Glutamatergic neuron (in vitro differentiated cells): ENCODE data around the gene PNPLA3. TPM values are rescaled to one million over a fixed set of nuclear protein-coding genes. Genes with fewer than 3 reads are reported as not detected.

ENCODE experiments used
- DNase-seq: peaks from one replicate; pipeline ENCODE4 v3.0.0; 2022
- H3K27ac Mint-ChIP-seq: one replicate; pipeline ENCODE4 v1.8.0; 2020; ENCODE audit warnings: mild to moderate bottlenecking, mixed read lengths, inconsistent platforms; ENCODE audit not compliant: unreplicated experiment
- H3K27me3 Mint-ChIP-seq: one replicate; pipeline ENCODE4 v1.8.0; 2020; ENCODE audit warnings: mild to moderate bottlenecking, moderate library complexity, mixed read lengths, inconsistent platforms; ENCODE audit not compliant: unreplicated experiment
- H3K36me3 Mint-ChIP-seq: one replicate; pipeline ENCODE4 v1.8.0; 2020; ENCODE audit warnings: mild to moderate bottlenecking, mixed read lengths, inconsistent platforms; ENCODE audit not compliant: unreplicated experiment
- H3K4me1 Mint-ChIP-seq: one replicate; pipeline ENCODE4 v1.8.0; 2020; ENCODE audit warnings: mild to moderate bottlenecking, low read depth, mixed read lengths, inconsistent platforms; ENCODE audit not compliant: unreplicated experiment
- H3K4me3 Mint-ChIP-seq: one replicate; pipeline ENCODE4 v1.8.0; 2020; ENCODE audit warnings: mild to moderate bottlenecking, mixed read lengths, inconsistent platforms; ENCODE audit not compliant: unreplicated experiment
- H3K9me3 Mint-ChIP-seq: one replicate; pipeline ENCODE4 v1.8.0; 2020; ENCODE audit warnings: mild to moderate bottlenecking, moderate library complexity, mixed read lengths, inconsistent platforms; ENCODE audit not compliant: unreplicated experiment
- total RNA-seq: library from RNA; stranded (reverse); fragmentation: NEBNext Ultra II Directional; extraction: Animal tissue kit (Norgen Biotek cat#: 25700); gene quantifications from one replicate; pipeline ENCODE4 v1.2.1, GENCODE V29; 2021; ENCODE audit not compliant: unreplicated experiment
- TF ChIP-seq, protein P1 (sequence below): fragments of 200-600 bp; sonication (generic); IDR thresholded peaks from one replicate; pipeline ENCODE4 v1.5.0; 2021; ENCODE audit not compliant: partially characterized antibody, unreplicated experiment

The PNPLA3 gene
- total RNA-seq, 1 donor from 2014 or later = 14.7 TPM

GRCh38 chr22:43879901-43880540 is 43.6 kb upstream of the PNPLA3 start:
- peaks cover 6% of the 10 kb centered on the region for H3K27me3 Mint-ChIP-seq
- TF ChIP-seq, protein P1, sequence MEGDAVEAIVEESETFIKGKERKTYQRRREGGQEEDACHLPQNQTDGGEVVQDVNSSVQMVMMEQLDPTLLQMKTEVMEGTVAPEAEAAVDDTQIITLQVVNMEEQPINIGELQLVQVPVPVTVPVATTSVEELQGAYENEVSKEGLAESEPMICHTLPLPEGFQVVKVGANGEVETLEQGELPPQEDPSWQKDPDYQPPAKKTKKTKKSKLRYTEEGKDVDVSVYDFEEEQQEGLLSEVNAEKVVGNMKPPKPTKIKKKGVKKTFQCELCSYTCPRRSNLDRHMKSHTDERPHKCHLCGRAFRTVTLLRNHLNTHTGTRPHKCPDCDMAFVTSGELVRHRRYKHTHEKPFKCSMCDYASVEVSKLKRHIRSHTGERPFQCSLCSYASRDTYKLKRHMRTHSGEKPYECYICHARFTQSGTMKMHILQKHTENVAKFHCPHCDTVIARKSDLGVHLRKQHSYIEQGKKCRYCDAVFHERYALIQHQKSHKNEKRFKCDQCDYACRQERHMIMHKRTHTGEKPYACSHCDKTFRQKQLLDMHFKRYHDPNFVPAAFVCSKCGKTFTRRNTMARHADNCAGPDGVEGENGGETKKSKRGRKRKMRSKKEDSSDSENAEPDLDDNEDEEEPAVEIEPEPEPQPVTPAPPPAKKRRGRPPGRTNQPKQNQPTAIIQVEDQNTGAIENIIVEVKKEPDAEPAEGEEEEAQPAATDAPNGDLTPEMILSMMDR = no peak
- H3K36me3 Mint-ChIP-seq = no peaks in the 10 kb centered on the region
- H3K4me1 Mint-ChIP-seq = peaks cover 4% of the 10 kb centered on the region
- H3K27ac Mint-ChIP-seq = no peak overlapping the region
- H3K9me3 Mint-ChIP-seq = no peaks in the 10 kb centered on the region
- no peak for DNase-seq
- no peak overlapping the region for H3K4me3 Mint-ChIP-seq

- Mint-ChIP-seq H3K4me3 (no peak overlapping the region), H3K27ac (no peak overlapping the region), H3K27me3 (peaks cover 9% of the 10 kb centered on the region), H3K4me1 (peaks cover 4% of the 10 kb centered on the region), H3K9me3 (no peaks in the 10 kb centered on the region), H3K36me3 (no peaks in the 10 kb centered on the region)
- TF ChIP-seq, protein P1 = no peak
- DNase-seq = no peak
These were observed 43.0 kb upstream of the PNPLA3 start for GRCh38 chr22:43880541-43880991.

- Mint-ChIP-seq H3K4me1 (no peaks in the 10 kb centered on the region), H3K27me3 (peaks cover 7% of the 10 kb centered on the region), H3K36me3 (no peaks in the 10 kb centered on the region), H3K9me3 (no peaks in the 10 kb centered on the region), H3K4me3 (no peak overlapping the region), H3K27ac (no peak overlapping the region)
- no peak for DNase-seq
- TF ChIP-seq, protein P1 = no peak
These were observed 42.2 kb upstream of the PNPLA3 start for GRCh38 chr22:43881091-43882061.

DNA sequence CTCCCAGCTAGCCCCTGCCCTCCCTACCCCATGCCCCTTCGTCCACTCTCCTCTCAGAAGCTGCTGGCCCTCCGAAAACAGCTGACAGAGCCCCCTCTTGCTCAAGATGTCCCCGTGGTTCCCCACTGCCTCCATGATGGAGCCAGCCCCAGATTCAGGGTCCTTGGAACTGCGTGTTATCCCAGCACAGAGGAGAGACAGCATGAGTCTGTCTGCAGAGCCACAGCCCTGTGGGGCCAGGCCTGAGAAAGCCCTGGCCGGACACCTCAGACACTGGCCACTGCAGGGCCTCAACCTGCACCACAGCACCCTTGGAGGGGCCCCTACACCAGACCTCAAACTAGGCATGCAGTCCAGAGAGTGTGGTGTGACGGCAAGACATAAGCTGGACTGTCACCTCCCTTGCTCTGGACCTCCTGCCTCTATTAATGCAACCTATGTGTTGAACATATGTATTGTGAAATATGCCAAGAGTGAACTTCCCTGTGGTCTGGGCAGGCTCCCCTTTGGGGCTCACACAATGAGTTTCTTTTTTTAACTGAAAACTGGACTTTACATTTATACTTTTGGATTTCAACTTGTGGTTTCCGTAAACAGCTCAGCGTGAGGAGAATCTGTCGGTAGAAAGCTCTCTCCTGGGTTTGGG is 41.4 kb upstream of the PNPLA3 start:
- H3K27me3 Mint-ChIP-seq = peaks cover 10% of the 10 kb centered on the region
- no peaks in the 10 kb centered on the region for H3K9me3 Mint-ChIP-seq
- DNase-seq = no peak
- no peak overlapping the region for H3K4me3 Mint-ChIP-seq
- H3K27ac Mint-ChIP-seq = no peak overlapping the region
- H3K36me3 Mint-ChIP-seq = no peaks in the 10 kb centered on the region
- H3K4me1 Mint-ChIP-seq = no peaks in the 10 kb centered on the region
- TF ChIP-seq, protein P1 = no peak
